ENCODE data around the gene COL8A1.

DNA sequence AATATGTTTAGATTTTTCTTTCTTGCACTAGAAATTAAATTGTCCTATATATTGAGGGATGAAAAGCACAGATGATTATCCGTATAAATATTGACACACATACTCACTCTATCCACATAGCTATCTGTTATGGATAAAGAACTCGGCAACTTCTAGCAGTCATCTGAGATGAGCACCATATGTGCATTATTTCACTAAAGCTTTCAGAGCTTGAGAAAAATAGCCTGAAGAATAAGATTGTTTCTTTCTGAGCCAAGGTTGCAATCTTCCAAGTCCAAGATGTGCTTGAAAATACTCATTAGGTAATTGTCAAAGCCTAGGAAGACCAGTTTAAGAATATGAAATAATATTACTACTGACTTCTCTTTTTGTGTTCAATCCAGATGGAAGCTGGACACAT is 40.5 kb downstream of the COL8A1 start:
- TF ChIP-seq, protein P1, sequence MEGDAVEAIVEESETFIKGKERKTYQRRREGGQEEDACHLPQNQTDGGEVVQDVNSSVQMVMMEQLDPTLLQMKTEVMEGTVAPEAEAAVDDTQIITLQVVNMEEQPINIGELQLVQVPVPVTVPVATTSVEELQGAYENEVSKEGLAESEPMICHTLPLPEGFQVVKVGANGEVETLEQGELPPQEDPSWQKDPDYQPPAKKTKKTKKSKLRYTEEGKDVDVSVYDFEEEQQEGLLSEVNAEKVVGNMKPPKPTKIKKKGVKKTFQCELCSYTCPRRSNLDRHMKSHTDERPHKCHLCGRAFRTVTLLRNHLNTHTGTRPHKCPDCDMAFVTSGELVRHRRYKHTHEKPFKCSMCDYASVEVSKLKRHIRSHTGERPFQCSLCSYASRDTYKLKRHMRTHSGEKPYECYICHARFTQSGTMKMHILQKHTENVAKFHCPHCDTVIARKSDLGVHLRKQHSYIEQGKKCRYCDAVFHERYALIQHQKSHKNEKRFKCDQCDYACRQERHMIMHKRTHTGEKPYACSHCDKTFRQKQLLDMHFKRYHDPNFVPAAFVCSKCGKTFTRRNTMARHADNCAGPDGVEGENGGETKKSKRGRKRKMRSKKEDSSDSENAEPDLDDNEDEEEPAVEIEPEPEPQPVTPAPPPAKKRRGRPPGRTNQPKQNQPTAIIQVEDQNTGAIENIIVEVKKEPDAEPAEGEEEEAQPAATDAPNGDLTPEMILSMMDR (IDR thresholded peaks at IDR 0.05) = no peak
- TF ChIP-seq POLR2AphosphoS5 (IDR thresholded peaks at IDR 0.05) = no peak

All from prostate gland (tissue), 2 donors.